ENCODE data around the gene INPP1.

The INPP1 gene

DNA sequence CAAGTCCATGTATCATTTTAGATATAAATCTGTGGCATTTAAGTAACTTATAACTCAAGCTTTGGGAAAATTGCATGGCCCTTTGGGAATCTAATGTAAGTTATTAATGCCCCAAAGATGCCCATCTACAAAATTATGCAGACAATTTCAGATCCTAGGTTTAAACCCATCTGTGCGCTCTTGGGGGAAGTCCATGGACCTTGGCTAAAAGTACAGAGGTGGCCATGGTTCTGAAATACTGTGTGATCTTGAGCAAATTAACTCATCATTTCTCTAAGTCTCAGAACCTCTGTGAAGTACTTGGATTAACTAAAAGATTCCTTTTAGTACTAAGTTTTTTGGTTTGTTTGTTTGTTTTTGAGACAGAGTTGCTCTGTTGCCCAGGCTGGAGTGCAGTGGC is 19.5 kb downstream of the INPP1 start:
- no peak for DNase-seq

- DNase-seq: no peak
Observed at GRCh38 chr2:190365499-190366204, 22.3 kb downstream of the INPP1 start.

DNA sequence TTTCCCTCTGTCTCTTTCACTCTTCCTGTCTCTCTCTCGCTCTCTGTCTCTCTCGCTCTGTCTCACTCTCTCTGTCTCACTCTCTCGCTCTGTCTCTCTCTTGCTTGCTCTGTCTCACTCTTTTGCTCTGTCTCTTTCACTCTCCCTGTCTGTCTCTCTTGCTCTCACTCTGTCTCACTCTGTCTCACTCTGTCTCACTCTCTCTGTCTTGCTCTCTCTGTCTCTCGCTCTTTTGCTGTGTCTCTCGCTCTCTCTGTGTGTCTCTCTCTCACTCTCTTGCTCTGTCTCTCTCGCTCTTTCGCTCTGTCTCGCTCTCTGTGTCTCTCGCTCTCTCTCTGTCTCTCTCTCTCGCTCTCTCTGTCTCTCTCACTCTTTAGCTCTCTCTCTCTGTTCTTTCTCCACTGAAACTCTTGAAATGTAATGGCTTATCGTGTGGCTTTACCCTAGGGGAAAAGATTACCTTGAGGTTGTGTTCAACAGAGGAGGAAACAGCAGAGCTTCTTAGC is 22.9 kb downstream of the INPP1 start:
- DNase-seq: no peak

- no peak for DNase-seq
Observed at GRCh38 chr2:190367091-190367490, 23.7 kb downstream of the INPP1 start.

DNA sequence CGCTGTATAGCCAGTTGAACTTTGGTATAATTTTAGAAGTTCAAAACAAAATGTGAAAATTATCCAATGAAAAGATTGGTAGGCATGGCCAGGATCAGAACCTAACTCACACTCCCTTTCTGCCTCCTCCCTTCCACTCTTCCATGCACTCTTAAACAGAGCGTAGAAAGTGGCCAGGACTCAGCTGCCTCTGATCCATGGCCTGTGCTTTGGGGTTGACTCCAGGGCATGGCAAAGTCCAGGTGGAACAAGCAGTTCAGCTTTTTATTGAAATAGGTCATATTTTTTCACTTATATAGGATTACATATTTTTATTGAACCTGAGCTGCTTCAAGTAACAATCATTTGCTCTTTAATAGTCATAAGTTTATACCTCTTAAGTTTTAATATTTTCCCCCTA is 26.2 kb downstream of the INPP1 start:
- no peak for DNase-seq

- no peak for DNase-seq
Observed at GRCh38 chr2:190376083-190376482, 32.7 kb downstream of the INPP1 start.

DNA sequence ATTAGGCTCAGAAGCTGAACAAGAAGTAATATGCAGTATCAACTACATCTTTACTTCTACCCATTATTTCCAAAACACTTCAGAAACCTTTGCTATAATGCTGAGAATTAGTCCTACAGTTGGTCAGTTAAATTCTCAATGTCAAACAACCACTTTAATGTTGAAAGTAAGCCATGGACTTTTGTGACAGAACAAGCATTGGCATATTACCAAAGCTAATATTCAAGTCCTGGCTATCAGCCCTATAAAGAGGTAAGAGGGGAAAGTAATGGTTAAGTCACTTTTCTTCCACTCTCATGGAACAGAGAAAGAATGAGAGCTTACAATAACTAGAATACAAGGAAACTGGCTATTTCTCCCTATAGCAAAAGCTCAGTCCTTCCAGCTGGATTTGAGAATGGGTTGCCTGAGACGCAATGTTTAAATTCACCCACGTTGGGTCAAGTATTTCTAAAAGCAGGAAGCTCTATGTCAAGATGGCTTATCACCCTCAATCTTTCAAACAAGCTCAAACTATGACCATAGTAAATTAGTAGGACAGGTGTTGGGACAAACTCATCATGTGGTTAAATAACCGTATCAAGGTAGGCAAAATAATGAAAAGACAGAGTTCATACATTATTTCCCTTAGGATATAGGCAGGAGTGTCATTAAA is 33.3 kb downstream of the INPP1 start:
- no peak for DNase-seq

DNA sequence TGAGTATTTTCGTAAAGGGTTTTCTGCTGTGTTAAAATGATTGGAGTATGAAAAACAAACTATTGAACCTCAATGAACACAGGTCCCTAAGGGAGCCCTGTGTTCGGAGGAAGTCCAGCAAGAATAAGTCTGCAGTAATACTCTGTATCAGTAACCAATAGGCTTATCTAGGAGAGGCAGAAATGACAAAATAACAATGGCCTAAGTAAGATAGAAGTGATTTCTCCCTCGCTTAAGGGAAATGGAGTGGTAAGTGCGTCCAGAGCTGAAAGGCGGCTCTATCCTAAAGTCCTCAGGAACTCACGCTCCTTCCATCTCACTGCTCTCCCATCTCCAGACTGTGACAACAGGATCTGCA is 35.5 kb downstream of the INPP1 start:
- DNase-seq: no peak

DNA sequence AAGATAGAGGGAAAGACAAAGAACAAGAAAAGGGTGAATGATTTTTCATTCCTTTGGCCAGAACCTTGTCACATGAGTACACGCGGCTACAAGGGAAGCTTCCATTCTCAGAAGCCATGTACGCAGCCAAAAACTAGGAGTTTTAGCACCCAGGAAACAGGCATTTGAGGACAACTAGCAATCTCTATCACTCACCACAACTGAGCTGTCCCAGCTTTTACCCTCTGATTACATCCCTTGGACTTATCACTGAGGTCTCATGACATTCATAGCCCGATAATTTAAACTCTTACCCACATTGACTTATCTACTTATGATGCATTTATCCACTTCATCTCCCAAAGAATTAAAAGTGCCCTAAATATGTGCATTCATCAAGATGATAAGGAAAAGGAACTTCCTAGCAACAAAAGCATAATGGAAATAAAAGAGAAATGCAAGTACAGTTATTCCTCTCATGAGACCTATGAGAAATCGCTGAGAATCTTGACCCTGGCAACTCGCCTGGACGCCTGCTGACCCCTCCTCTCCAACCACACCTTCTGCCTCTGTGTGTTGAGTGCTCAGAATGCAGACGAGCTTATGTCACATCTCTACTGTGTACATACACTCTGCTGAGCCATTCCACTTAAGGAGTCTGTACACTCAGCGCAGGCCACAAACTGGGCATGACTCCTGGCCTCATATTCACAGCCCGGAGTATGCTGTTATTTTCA is 36.0 kb downstream of the INPP1 start:
- peak; percentile 53 for DNase-seq

DNA sequence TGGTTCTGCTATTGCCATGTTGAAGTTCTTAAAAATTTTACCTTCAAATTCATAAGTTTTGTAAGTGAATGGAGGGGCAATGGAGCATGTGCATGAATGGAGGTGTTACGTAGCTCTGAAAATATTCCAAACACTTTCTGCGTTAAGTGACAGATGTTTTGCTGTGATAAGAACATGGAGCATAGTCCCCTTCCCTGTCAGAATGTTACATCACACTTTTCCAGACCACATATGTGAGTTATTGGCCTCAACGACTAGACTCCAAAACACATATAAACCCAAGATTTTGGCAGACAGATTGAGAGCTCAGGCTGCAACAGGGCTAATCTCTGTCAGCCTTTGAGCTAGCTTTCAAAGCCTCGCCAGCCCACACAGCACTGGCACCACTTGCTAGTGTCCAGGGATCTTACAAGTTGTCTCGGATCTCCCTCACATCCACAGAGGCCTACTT is 37.6 kb downstream of the INPP1 start:
- no peak for DNase-seq

- peak; percentile 24 for DNase-seq
Observed at GRCh38 chr2:190382851-190383250, 39.5 kb downstream of the INPP1 start.

- no peak for DNase-seq
Observed at GRCh38 chr2:190387422-190387821, 44.0 kb downstream of the INPP1 start.

- no peak for DNase-seq
Observed at GRCh38 chr2:190396271-190396670, 52.9 kb downstream of the INPP1 start.

DNA sequence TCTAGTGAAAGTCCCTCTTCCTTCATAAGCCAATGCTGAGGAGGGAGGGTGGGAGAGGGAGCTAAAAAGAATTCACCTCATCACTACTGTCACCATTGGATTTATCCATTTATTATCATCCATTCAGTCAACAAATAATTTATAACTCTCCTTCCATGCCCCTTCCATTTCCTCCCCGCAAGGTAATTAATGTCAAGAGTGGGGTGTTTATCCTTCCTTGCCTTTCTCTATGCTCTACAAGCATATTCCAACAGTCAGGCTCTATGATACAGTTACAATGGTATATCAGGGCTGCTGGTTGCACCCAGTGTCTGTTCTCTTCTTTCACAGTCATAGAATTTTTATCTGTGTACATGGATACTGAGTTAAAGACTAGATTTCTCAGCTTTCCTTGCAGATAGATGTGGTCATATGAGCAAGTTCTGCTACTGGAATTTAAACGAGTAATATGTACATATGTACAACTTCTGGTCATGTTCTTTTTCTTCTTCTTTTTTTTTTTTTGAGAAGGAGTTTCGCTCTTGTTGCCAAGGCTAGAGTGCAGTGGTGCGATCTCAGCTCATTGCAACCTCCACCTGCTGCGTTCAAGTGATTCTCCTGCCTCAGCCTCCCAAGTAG is 59.7 kb downstream of the INPP1 start:
- no peak for DNase-seq

- DNase-seq: no peak
Observed at GRCh38 chr2:190404487-190404886, 61.1 kb downstream of the INPP1 start.

GRCh38 chr2:190405070-190405469 is 61.7 kb downstream of the INPP1 start:
- no peak for DNase-seq

GRCh38 chr2:190405995-190406394 is 62.6 kb downstream of the INPP1 start:
- DNase-seq: no peak

DNA sequence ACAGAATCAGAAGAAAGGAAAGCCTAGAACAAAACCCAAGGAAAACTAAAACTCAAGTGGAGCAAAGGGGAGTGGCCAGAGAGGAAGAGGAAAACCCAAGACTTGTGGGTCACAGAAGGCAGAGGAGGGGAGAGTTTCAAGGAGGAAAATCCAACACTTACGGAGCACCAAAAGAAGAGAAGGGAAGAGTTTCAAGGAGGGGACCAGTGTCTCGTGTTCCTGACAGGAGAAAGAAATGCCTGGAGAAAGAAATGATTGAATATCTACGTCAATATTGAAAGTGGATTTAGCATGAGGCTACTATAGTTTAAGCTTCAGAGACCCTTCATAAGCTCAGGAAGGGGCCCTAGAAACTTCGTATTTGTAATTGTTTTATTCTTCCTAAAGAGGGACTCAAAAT is 63.4 kb downstream of the INPP1 start:
- no peak for DNase-seq

DNA sequence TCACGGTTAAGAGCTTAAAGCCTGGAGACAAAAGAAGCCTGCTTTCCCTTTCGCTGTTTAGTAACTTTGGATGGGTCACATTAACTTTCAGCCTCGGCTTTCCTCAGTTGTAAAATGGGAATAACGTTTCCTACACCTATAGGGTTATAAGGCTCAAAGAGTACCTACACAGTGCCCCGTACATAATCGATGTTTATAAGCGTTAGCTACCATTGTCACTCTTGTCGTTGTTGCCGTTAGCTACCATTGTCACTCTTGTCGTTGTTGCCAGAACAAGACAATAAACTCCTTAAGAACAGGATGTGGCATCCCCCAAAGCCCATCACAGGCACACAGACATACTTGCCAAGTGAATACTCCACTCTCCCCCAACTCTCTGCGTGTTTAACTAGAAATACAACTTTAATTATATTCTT is 63.9 kb downstream of the INPP1 start:
- no peak for DNase-seq

DNA sequence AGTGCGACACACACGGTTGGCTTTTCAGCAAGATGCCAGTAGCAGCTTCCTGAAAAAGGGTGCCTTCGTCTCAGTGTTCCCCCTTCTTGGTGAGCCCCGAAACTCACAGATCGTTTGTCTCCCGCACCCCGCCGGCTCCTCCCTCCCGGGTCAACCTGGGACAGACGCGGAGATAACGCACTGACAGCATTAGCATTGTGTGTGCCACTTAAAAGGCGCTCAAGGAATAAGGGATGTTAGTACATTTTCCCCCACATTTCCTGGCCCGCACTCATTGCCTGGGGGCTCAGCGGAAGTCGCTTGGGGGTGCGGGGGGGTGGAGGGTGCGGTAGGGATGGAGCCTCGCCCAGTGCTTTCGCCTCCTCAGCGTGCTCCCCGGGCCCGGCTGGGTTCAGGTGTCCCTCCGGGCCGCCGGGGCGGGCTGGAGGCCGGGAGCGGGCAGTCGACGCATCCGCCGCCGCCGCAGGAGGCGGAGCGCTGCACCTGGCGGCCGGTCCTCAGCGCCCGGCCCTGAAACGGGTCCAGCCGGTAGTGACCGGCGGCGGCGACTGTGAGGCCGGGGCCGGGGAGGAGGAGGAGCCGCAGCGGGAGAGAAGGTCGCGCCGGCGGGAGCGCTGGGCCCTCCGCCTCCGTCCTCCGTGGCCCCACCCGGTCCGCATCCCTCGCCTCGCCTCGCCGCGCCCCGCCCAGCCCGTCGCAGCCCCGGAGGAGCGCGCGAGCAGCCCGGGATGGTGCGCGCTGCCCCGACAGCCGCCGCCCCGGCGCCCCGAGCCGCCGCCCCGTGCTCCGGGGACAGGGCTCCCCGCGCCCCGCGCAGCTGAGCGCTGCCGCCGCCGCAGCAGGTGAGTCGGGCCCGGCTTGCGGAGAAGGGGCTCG is 64.5 kb downstream of the INPP1 start, which contains the start of gene MFSD6:
TSS of gene MFSD6 (plus strand) at position 694 of the 876 bp plus-strand sequence. CDS start 27,675 bp downstream, outside the sequence.
- peak; percentile 3 for DNase-seq

DNA sequence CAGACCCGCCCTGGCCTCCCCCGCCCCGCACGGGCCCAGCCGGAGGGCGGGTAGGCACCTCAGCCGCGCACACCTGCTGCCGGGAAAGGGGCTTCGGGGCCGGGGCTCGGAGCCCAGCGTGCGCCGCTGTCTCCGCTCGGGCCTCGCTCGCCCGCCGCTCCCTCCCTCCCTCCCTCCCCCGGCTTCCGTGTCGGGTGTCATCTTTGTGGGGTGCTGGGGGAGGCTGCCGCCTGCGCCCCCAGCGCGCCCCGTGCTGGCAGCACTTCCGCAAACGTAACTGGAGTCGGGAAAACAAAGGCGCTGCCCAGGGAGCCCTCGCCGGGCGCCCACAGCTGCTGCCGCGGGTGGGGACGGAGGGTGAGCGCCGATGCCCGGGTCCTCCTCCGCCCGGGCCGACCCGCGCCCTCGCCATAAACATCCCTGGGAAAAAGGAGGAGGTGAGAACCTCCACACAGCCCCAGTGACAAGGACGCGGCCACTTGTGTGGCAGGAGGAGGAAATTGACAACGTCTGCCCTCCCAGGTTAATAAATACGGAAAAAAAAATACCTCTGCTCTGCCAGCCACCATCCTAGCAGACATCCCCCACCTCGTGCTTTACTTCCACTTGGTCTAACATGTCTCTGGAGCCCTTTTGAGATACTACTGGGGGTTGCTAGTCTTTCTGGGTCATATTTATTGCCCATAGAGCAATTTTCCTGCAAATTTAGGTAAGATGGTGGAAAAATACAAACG is 65.3 kb downstream of the INPP1 start:
- DNase-seq: peak; percentile 15
